AML-193 (cell line): ENCODE data around the gene PIAS1.
"Not testable (repeated sequence)": the region's sequence is repeated elsewhere in the genome, so short reads cannot be mapped to it uniquely, and the experiment has no call there.

ENCODE experiments used
- DNase-seq, 2 experiments: peaks; one replicate each; lab custom pipeline; 2025; lab: John Stamatoyannopoulos, UW

Gene PIAS1

GRCh38 chr15:68183616-68184315 is 129.7 kb downstream of the PIAS1 start:
- no peak for DNase-seq

GRCh38 chr15:68184616-68185480 is 130.7 kb downstream of the PIAS1 start:
- DNase-seq, result no peak

- no peak for DNase-seq
These were observed 132.7 kb downstream of the PIAS1 start for GRCh38 chr15:68186671-68187397.

GRCh38 chr15:68187559-68187958 is 133.4 kb downstream of the PIAS1 start:
- DNase-seq, result no peak

- DNase-seq, result no peak
These were observed 134.5 kb downstream of the PIAS1 start for GRCh38 chr15:68188647-68189046.

- DNase-seq, result no peak
These were observed 135.9 kb downstream of the PIAS1 start for GRCh38 chr15:68190048-68190447.

GRCh38 chr15:68191555-68191954 is 137.4 kb downstream of the PIAS1 start:
- no peak for DNase-seq

- no peak for DNase-seq
These were observed 138.0 kb downstream of the PIAS1 start for GRCh38 chr15:68192117-68192516.

- no peak for DNase-seq
These were observed 138.8 kb downstream of the PIAS1 start for GRCh38 chr15:68192804-68193486.

GRCh38 chr15:68195336-68196112 is 141.4 kb downstream of the PIAS1 start:
- no peak for DNase-seq

GRCh38 chr15:68196445-68197169 is 142.5 kb downstream of the PIAS1 start:
- no peak for DNase-seq

- DNase-seq, result no peak
These were observed 143.0 kb downstream of the PIAS1 start for GRCh38 chr15:68197170-68197492.

GRCh38 chr15:68197661-68198437 is 143.7 kb downstream of the PIAS1 start:
- no peak for DNase-seq

GRCh38 chr15:68199340-68199739 is 145.2 kb downstream of the PIAS1 start:
- no peak for DNase-seq

GRCh38 chr15:68200016-68200861 is 146.1 kb downstream of the PIAS1 start:
- DNase-seq, result no peak

- DNase-seq, result no peak
These were observed 147.2 kb downstream of the PIAS1 start for GRCh38 chr15:68201153-68201878.

- DNase-seq, result no peak
These were observed 147.8 kb downstream of the PIAS1 start for GRCh38 chr15:68201879-68202261.

GRCh38 chr15:68202994-68203393 is 148.9 kb downstream of the PIAS1 start:
- DNase-seq, result not testable (repeated sequence)
